COLO668 (cell line): ENCODE data around the gene LPAR2.
"Not testable (repeated sequence)": the region's sequence is repeated elsewhere in the genome, so short reads cannot be mapped to it uniquely, and the experiment has no call there.

ENCODE experiments used
- DNase-seq: peaks from one replicate; lab custom pipeline; 2025; ENCODE audit not compliant: unreplicated experiment; lab: John Stamatoyannopoulos, UW

Gene LPAR2

DNA sequence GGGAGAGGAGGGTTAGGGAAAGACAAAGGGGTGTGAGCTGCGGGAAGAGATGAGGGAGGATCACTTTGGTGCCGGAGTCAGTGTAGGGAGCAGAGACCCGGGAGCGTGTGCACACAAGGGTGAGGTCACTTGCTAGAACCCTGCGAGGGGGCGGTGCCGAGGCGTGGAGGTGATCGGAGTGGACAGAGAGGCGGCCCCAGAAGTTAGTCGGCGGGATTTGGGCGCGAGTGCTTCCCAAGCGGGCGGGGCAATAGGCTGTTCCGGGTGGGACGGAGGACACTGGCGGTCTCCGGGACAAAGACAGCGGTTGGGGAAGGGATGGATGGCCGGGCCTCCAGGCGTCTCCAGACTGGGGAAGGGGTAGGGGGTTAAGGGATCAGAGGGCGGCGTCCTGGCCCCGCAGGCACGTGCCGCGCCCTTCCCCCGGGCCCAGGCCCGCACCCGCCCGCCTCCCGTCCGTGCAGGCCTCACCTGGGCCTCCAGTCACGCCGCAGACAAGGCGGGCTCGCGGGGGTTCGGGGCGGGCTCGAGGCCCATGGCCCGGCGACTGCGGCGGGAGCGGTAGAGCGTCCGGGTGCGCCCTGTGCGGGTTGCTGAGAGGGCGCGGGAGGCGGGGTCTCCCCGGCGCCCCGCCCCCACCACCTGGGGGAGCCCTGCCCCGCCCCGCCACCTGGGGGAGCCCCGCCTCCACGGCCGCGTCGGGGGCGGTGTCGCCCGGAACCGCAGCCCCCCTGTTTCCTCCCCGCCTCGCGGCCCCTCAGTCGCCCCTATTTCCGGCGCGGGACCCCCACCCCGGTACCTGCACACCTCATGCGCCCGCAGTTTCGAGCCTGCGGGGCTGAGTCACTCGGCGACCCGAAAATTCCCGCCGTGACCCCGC is at the start of gene LPAR2:
TSS of gene LPAR2 (minus strand) at position 600 of the 880 bp plus-strand sequence. CDS start 945 bp downstream, outside the sequence.
- DNase-seq = peak; percentile 71

DNA sequence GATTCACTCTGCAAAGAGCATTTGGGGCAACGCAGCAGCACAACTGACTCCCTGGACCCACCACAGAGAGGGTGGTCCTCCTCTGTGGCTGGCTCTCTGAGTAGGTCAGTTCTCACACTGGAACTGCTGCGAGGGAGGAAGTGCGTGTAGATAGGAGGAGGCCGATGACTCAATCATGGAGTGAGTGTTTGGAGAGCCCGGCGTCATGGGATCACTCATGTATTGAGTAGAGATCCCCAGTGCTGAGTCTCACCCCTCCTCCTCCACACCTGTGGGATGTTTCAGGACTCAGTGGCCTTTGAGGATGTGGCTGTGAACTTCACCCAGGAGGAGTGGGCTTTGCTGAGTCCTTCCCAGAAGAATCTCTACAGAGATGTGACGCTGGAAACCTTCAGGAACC is 49.6 kb upstream of the LPAR2 start:
- no peak for DNase-seq

DNA sequence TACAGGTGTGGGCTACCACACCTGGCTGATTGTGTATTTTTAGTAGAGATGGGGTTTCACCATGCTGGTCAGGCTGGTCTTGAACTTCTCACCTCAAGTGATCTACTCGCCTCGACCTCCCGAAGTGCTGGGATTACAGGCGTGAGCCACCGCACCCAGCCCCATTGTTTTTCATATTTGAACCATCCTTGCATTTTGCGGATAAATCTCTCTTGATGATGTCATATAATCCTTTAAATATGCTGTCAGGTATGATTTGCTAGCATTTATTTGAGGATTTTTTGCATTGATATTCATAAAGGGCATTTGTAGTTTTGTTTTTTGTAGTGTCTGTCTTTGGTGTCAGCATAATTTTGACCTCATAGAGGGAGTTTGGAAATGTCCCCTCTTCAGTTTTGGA is 46.3 kb upstream of the LPAR2 start:
- no peak for DNase-seq

DNA sequence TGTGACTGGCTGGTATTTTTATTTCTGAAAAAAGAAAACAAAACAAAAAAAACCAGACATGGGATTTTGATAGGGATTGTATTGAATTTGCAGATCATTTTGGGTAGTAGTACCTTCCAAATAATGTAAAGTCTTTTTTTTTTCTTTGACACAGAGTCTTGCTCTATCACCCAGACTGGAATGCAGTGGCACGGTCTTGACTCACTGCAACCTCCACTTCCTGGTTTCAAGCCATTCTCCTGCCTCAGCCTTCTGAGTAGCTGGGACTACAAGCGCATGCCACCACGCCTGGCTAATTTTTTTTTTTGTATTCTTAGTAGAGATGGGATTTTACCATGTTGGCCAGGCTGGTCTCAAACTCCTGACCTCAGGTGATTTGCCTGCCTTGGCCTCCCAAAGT is 44.8 kb upstream of the LPAR2 start:
- no peak for DNase-seq

DNA sequence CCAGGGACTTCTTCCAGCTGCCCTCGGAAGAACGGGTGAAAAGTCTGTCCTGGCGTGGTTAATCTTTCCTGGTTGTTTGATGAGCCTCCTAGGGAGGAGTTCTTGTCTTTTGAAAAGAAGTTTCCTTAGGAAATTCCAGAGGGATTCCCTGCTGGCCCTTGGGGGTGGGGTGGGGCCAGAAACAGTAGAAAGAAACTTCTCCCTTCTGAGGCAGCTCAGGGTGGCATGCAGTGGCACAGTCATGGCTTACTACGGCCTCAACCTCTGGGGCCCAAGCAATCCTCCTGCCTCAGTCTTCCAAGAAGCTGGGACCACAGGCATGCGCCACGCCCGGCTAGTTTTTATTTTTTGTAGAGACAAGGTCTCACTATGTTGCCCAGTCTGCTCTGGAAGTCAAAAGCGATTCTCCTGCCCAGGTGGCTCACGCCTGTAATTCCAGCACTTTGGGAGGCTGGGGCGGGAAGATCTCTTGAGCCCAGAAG is 42.1 kb upstream of the LPAR2 start:
- no peak for DNase-seq

DNA sequence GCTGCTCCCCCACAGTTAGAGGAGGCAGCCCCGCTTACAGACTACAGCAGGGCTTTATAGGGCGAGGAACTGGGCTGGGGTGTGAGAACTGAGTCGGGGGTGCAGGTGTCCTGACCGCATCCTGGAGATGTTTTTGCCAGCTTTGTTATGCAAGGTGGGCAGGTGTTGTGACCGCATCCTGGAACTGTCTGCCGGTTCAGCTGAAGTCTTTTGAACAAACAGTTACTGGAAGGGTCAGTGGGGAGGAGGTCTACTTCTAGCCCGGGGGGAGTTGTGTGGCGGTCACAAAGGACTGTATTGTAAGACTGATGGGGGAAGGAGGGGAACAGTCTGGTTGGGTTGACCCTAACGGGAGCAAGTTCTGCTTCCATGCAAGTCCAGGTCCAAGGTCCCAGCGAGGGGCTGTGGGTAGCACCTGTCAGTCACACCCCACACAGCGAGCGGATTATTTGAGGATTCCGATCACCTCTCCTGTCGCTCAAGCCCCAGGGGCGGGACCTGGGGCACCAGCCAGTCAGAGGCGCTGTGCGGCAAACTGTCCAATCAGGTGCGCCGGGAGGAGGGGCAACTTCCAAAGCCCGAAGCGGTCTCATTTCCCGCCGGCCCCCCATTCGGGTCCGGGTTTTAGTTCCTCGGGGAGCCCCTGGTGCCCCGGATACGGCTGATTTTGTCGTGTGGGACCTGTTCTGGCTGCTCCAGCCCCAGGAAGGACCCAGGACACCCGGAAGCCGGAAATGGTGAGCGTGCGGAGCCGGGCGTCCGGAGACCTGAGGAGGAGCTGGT is 40.4 kb upstream of the LPAR2 start, which contains the start of gene ZNF101:
TSS of gene ZNF101 (plus strand) at position 610 of the 783 bp plus-strand sequence. CDS start at position 735, 125 bp downstream.
- peak; percentile 95 for DNase-seq

DNA sequence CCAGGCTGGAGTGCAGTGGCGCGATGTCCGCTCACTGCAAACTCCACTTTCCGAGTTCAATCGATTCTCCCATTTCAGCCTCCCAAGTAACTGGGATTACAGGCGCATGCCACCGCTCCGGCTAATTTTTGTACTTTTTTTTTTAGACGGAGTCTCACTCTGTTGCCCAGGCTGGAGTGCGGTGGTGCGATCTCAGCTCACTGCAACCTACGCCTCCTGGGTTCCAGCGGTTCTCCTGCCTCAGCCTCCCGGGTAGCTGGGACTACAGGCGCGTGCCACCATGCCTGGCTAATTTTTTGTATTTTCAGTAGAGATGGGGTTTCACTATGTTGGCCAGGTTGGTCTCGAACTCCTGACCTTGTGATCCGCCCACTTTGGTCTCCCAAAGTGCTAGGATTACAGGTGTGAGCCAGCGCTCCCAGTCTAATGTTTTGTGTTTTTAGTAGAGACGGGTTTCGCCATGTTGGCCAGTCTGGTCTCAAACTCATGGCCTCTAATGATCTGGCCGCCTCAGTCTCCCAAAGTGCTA is 37.5 kb upstream of the LPAR2 start:
- DNase-seq = not testable (repeated sequence)

DNA sequence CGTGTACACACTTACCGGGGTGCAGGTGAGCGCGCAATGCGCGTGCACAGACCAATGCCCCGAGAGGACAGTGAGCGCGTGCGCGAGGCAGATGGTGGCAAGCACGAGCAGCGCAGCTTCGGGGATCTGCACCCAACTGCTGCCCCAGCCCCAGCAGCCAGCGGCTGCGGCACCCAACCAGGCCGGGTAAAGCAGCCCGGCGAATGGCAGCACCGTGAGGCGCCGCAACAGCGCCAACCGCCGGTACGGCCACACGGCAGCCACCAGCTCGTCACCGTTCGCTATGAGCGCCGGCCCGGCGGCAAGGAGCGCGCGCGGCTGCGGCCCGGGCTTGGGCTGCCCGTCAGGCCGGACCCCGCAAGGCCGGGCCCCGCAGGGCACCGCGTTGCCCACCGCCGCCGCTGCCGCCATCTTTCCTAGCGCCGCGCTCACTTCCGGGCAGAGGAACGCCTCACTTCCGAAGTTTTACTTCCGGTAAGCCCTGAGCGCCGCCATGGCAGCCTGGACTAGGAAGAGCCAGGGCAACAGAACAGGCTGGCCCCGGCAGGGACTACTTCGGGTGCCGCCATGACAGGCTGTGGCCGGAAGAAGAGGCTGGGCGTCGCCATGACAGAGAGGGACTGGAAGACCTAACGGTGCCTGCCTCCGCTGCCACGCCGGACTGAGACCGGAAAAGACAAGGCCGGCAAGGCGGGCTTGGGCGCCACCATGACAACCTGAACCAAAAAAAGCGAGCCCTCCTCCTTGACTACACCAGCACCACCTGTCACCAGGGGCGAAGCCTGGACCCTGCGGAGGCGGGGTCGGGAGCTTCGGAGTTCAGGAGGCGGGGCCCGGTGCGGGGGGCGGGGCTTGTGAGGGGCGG is 35.5 kb upstream of the LPAR2 start, which contains the start of gene ATP13A1:
TSS of gene ATP13A1 (minus strand) at position 421 of the 865 bp plus-strand sequence. CDS start at position 411, 10 bp downstream.
- peak; percentile 97 for DNase-seq

DNA sequence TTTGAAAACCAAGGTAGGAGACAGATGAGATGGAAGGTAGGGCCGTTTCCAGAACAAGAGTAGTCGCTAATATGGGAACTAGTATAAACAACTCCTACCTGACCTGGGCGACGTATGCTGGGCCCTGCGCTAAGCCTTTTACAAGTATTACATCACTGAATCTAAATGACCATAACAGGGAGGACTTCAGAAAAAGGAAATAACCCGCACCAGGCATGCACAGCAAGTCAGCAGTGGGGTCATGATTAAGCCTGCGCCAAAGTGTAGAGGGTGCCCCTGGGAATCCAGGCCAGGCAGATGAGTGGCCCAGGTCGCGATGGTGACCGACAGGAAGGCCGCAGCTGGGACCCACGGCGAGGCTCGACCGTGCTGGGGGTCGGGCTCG is 34.8 kb upstream of the LPAR2 start:
- DNase-seq = no peak

DNA sequence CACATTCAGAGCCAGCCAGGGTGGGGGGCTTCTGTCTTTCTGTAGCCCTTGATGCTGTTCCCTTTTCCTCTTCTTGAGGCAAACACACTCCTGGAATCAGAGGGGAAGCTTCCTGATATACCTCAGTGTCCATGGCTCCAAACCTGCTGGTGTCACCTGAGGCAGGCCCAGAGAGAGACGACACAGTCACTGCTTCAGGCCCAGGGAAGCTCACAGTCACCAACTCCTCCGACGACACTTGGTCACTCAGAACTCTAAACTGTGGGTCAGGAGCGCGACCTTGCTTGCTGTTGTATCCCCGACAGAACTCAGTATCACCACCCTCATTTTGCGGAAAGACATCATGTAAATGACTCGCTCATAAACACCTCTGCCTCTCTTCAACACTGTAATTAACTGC is 34.3 kb upstream of the LPAR2 start:
- no peak for DNase-seq

DNA sequence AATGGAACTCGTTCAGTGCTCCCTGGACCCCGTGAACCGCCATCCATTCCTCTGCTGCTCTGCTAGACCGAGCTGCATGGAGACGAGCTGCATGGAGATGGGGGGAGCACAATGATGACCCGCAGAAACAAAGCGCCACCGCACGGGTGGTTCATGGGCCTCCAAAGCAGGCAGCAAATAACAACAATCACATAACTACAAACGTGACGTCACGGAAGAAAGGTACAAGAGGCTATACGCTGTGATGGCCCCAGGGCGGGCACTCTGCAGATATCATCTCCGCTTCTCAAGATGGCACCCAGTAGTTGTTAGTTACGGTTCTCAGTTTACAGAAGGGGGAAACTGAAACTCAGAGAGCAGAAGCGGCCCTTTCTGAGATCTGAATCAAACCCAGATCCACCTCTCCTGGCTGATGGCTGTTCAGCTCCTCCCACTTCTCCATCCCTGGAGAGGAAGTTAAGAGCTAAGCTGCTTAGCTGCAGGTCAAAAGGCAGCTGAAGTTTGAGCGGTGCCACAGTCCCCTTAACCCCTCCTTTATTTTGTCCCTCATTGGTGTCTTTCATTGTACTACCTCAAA is 33.7 kb upstream of the LPAR2 start:
- no peak for DNase-seq

DNA sequence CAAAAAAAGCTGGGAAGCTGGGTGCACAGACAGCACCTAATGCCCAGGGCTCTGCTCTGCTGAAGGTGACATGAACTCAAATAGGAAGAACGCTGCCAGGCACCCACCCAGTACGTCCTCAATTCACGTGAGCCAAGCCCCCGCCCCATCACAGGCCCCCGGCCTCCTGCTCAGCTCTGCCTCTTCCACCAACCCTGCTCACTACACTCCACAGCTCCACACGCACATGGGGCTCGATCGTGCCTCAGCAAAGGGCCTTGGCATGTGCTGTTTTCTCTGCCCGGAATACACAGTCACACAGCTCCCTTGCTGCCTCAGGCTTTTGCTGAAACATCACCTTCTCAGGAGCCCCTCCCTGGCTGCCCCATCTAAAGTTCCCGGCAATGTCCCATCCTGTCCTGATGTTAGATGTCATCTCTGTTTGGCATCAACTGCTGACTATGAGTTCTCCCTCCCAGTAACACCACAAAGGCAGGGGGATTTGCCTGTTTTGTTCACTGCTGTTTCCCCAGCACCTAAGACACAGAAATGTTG is 33.2 kb upstream of the LPAR2 start:
- DNase-seq = no peak

DNA sequence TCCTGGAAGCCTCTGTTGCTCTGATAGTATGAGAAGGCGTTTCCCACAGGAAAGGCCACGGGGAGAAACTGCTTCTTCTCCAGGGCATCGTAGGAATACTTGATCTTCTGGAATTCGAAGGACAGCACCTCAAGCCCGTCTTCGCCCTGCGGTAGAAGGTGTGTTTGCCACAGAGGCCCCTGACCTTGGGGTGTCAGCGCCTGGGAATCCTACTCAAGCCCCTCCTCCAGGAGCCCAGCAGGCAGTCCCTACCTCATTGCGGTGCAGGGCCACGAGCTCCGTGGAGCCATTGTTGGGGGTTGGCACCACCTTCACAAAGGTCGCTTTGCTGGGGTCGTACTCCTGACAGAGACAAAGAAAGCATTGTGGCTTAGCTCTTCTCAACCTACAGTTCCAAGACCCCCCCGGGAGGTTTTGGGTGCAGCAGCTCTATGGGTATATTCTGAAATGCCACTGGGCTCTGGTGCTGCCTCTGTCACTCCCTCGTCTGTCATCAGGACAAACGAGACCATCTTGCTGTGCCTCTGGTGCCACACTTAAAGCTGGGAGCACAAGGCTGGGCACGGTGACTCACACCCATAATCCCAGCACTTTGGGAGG is 31.7 kb upstream of the LPAR2 start:
- DNase-seq = no peak

DNA sequence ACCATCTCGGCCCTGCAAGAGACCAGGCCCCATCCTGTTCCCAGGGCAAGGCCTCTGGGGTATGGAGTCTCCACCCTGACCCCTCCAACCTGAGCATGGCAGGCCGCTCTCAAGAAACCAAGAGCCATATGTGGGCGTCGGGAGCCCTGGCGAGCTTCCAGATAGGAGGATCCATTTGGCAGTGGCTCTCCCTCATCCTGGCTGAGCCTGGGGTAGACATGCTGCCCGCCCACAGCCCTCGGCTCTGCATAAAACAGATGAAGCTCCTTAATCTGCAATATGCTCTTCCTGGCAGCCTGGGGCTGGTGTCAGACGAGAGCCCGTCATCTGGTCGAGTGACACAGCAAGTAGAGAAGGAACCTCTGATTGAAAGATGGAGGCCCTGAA is 29.4 kb upstream of the LPAR2 start:
- no peak for DNase-seq

DNA sequence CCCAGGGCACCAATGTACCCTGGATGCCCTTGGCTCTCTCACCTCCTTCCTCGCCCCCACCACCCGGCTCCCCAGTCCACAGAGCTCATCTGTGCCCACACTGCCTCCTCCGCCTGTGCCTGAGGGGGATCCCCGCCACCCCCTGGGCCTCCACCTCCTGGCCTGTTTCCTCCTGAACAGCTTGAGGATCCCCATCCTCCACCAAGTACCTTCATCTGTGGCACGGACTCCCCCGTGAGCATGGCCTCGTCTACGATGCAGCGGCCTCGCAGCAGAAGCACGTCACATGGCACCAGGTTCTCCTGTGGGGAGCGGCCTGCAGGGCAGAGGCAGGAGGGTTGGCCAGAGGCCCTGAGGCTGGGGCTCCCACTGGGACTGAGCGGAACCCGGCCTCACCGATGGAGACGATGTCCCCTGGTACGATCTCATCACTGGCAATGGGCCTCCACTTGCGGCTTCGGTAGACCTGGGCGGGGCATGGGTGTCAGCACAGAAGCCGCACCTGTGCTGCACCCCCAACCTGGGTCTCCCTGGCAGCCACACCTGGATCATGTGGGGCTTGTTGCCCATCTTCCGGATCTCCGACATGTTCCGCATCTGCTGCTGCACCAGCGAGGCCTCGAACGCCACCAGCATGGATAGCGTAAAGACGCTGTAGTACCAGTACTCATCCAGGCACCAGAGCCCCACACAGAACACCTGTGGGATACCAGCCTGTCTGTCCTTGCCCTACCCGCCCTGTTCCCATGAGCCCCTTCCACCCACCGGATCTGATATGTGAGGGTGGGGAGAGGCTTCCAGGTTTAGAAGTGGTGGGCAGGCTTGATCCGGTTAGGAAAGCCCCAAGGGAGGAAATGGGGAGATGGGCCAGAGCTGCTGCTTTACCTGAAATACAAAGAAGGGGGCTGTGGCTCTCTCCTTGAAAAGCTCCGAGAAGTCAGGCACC is 28.7 kb upstream of the LPAR2 start:
- no peak for DNase-seq

DNA sequence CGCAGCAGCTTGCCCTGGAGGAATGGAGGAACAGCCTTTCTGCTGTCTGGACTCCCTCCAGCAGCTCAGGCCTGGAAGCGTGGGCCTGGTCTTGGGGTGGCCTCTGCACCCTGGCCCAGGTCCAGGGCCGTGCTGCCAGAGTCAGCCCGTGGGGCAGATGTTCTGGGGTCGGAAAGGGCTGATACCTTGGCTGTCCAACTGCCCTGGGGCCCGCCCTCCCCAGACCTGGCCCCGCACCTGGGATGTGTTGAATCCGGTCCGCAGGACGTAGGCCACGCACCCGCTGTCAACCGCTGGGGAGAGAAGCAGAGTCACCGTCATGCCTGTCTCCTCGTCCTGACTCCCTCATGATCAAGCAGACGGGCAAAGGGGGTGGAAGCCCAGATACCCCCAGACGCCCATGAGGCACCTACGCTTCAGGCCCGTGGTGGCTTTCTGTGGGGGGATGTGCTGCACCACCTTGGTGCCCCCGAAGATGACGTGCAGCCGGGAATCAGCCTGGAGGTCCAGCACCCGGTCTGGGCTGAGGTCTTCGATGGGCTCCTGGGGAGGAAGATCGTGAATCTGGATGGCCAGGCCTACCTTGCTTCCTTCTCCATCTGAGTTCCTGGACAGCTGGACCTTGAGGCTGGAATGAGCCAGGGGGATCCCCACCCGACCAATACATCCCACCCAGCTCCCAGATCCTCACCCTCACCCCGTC is 27.8 kb upstream of the LPAR2 start:
- no peak for DNase-seq

DNA sequence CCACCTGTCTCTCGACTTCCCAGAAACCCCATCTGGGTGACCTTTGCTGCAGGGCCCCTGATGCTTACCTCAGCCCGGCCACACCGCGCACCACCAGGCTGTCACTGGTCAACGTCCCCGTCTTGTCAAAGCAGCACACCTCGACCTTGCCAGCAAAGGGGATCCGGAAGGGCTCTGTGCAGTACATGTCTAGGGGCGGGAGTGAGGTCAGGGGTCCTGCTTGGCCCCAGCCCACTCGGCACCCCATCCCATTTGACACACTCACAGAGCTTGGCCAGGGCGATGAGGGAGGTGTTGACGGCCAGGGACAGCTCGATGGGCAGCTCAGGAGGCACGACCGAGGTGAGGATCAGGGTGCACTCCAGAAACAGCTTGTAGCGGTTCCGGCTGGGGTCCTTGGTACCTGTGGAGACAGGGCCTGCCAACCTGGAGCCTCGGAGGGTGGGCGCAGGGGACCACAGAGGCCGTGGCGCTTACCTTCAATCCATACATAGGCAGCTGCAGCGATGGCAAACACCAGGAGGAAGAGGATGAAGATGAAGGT is 27.1 kb upstream of the LPAR2 start:
- no peak for DNase-seq

DNA sequence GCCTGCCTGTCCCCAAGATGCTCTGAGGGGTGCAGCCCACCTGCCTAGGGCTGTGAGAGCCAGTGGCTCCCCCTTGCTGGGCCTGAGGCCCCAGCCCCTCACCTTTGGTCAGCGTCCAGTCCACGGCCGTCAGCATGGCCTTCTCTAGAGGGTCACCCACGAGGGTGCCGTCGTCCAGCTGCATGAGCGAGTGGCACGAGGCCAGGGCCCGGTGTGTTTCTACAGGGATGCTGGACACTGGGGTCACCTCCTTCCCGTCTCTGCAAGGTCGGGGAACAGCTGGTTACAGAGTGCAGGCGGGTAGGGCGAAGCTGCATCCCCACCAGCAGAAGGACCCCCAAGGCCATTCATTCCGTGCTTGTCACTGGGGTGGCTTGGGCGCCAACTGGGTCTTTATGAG is 26.4 kb upstream of the LPAR2 start:
- no peak for DNase-seq
